HEK293T (cell line): ENCODE data around the gene PLEKHG2.
"Not testable (repeated sequence)": the region's sequence is repeated elsewhere in the genome, so short reads cannot be mapped to it uniquely, and the experiment has no call there.

ENCODE experiments used
- CTBP1 ChIP-seq: fragments of 450-650 bp; IDR thresholded peaks from 2 replicates; pipeline ENCODE4 v1.6.1; 2016; ENCODE audit warnings: borderline replicate concordance
- FOXK2 ChIP-seq: fragments of 450-650 bp; IDR thresholded peaks from 2 replicates; pipeline ENCODE4 v1.6.1; 2016; ENCODE audit warnings: mild to moderate bottlenecking
- FOXM1 ChIP-seq: fragments of 450-650 bp; IDR thresholded peaks from 2 replicates; pipeline ENCODE4 v1.6.1; 2017; ENCODE audit warnings: mild to moderate bottlenecking, borderline replicate concordance
- HDGF ChIP-seq: fragments of 450-650 bp; IDR thresholded peaks from 2 replicates; pipeline ENCODE4 v1.6.1; 2017; ENCODE audit warnings: antibody characterized with exemption, borderline replicate concordance
- LEF1 ChIP-seq: fragments of 450-650 bp; IDR thresholded peaks from 2 replicates; pipeline ENCODE4 v1.6.1; 2017; ENCODE audit warnings: mild to moderate bottlenecking, borderline replicate concordance
- SUZ12 ChIP-seq: fragments of 450-650 bp; IDR thresholded peaks from 2 replicates; pipeline ENCODE4 v1.6.1; 2016; ENCODE audit warnings: mild to moderate bottlenecking
- TARDBP ChIP-seq: fragments of 450-650 bp; IDR thresholded peaks from 2 replicates; pipeline ENCODE4 v1.6.1; 2016
- ZNF384 ChIP-seq: fragments of 450-650 bp; IDR thresholded peaks from 2 replicates; pipeline ENCODE4 v1.6.1; 2016
- TF ChIP-seq, protein P1 (sequence below): fragments of 450-650 bp; IDR thresholded peaks from 2 replicates; pipeline ENCODE4 v1.6.1; 2016

GRCh38 chr19:39451257-39451656, 38.8 kb downstream of the PLEKHG2 start:
- TF ChIP-seq, protein P1, sequence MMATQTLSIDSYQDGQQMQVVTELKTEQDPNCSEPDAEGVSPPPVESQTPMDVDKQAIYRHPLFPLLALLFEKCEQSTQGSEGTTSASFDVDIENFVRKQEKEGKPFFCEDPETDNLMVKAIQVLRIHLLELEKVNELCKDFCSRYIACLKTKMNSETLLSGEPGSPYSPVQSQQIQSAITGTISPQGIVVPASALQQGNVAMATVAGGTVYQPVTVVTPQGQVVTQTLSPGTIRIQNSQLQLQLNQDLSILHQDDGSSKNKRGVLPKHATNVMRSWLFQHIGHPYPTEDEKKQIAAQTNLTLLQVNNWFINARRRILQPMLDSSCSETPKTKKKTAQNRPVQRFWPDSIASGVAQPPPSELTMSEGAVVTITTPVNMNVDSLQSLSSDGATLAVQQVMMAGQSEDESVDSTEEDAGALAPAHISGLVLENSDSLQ, result not testable (repeated sequence)
- not testable (repeated sequence) for TF ChIP-seq HDGF, CTBP1, TARDBP, LEF1, ZNF384, FOXK2, FOXM1, SUZ12
